Mucosa of rectum (tissue), 2 donors: Measurements from ENCODE around the gene MRPL36.
"Not testable (repeated sequence)": the region's sequence is repeated elsewhere in the genome, so short reads cannot be mapped to it uniquely, and the experiment has no call there.

Experiments used
- H3K27ac ChIP-seq, 2 donors: one replicate each; pipeline ENCODE4 v1.7.0; 2013; ENCODE audit warnings: inconsistent platforms in 2 of 2, low read depth in 2 of 2, low read length in 2 of 2
- H3K27me3 ChIP-seq, 2 donors: one replicate each; pipeline ENCODE4 v1.7.0; 2013; ENCODE audit warnings: low read length in 2 of 2; ENCODE audit not compliant: control insufficient read depth in 2 of 2, insufficient read depth in 2 of 2
- H3K36me3 ChIP-seq, 2 donors: one replicate each; pipeline ENCODE4 v1.7.0; 2013; ENCODE audit warnings: low read length in 2 of 2; ENCODE audit not compliant: control insufficient read depth in 2 of 2, insufficient read depth in 2 of 2
- H3K4me1 ChIP-seq, 2 donors: one replicate each; pipeline ENCODE4 v1.7.0; 2013; ENCODE audit warnings: low read length in 2 of 2, mild to moderate bottlenecking in 1 of 2; ENCODE audit not compliant: control insufficient read depth in 2 of 2, insufficient read depth in 2 of 2
- H3K4me3 ChIP-seq, 2 donors: one replicate each; pipeline ENCODE4 v1.7.0; 2013; ENCODE audit warnings: low read length in 2 of 2
- H3K9ac ChIP-seq, 2 donors: one replicate each; pipeline ENCODE4 v1.7.0; 2013; ENCODE audit warnings: low read length in 2 of 2, low read depth in 1 of 2, mild to moderate bottlenecking in 1 of 2
- H3K9me3 ChIP-seq, 2 donors: one replicate each; pipeline ENCODE4 v1.7.0; 2013; ENCODE audit warnings: low read length in 2 of 2; ENCODE audit not compliant: control insufficient read depth in 2 of 2
- donor health status: healthy.
- donor health status: Normal muscosa, but diverticular disease.

Gene MRPL36

DNA sequence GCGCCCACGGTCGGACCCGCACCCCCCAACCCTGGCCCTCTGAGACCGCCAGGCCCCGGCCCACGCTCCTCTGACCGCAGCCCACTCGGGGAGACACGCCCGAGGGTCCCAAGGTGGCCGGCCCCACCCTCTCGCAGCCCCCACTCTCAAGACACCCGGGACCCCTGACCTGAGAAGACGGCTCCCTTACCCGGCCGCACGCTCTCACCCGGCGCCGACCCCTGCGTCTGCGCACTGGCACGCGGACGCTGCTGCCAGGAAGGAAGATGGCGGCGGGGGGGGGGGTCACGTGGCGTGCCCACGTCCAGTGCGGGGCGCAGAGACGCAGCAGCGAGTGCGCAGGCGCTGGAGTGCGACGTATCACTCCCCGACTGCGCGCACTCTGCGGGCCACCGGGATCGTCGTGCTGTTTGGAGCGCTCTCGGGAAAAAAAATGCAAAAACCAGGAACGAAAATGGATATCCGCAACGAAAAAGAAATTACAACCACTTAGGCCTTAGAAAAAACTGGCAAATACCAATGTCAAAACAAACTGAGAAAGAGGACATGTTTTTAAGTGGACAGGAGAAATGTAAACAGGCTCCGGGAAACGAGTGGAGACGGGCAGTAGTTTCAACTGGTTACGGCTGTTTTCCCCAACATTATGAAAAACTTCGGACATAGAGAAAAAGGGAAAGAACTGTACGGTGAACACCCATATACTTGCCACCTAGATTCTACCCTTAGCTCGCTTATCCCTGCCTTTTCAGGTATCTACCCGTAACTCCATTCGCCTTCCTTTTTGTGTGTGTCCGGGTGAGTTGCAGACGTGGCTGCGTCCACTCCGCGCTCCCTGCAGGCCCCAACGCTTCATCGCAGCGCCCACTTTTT is at the start of gene MRPL36:
Gene MRPL36 (minus strand): TSS at position 236 of the 870 bp plus-strand sequence. CDS start 902 bp downstream, outside the sequence.
- Histone ChIP-seq H3K27me3 (no peaks in the 10 kb centered on the region), H3K4me3 (peak within 1 kb of the TSS; percentile 81 to 97), H3K9me3 (no peaks in the 10 kb centered on the region), H3K9ac (peak within 1 kb of the TSS; percentile 70 to 95), H3K4me1 (peaks cover 16 to 22% of the 10 kb centered on the region in 2 donors), H3K36me3 (peaks cover 27 to 39% of the 10 kb centered on the region in 2 donors), H3K27ac (peak within 1 kb of the TSS; percentile 79 to 81)

DNA sequence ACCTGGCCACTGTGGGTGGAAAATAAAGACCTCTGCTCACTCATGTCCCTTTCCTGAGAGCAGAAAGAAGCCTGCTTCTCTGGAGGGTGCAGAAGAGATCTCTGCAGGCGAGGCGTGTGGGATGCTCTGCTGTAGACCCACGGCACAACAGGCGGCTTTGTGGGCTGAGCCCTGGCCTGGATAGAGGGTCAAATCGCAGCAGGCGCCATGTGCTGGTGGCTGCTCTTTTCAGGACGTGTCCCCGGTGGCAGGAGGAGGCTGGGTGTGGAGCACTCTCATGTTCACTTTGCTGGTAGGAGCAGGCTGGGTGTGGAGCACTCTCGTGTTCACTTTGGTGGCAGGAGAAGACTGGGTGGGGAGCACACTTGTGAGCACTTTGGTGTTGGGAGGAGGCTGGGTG is 48.0 kb upstream of the MRPL36 start:
- no peak overlapping the region for H3K27ac ChIP-seq
- H3K27me3 ChIP-seq = peaks cover 11 to 12% of the 10 kb centered on the region in 2 donors

DNA sequence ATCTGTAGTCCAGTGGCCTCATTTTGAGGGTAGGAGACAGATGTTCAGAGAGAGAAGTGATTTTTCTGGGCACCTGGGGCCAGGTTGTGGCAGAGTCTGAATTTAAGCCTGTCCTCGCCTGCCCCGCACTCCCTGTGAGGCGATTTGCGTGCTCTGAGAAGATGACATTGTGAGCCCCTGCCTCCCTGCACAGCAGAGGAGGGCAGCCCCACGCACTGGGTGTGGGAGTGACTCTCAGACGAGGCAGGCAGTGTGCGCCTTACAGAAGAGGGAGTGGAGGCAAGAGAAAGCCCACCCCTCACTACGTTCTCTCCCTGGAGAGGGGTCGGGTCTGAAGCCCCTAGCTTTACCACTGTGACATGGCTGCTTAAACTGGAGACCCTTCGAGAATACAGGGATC is 47.4 kb upstream of the MRPL36 start:
- Histone ChIP-seq H3K9me3 (no peaks in the 10 kb centered on the region), H3K4me3 (no peak overlapping the region), H3K27me3 (peaks cover 12% of the 10 kb centered on the region in 2 donors), H3K4me1 (no peaks in the 10 kb centered on the region), H3K27ac (no peak overlapping the region), H3K36me3 (no peaks in the 10 kb centered on the region), H3K9ac (no peak overlapping the region)

More for the DNA sequence above, 48.0 kb upstream of the MRPL36 start:
- no peaks in the 10 kb centered on the region for H3K36me3 ChIP-seq
- H3K9me3 ChIP-seq = no peaks in the 10 kb centered on the region
- no peak overlapping the region for H3K9ac ChIP-seq
- H3K4me1 ChIP-seq = no peaks in the 10 kb centered on the region
- no peak overlapping the region for H3K4me3 ChIP-seq

DNA sequence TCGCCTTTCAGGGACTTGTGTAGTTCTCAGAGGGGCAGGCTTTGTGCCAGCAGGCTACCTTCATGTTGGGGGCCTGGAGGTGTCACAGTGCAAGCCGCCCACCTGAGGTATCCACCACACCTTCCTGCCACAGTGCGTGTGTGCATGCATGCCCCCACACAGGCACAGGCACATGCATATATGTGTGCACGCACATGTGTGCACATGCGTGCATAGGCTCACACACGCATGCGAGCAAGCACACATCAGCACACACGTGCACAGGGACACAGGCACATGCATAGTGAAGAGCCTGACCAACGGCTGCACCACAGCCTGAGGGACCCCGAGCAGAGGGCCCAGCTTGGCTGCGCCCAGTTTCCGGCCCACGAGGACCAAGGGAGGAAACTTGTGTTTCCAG is 46.9 kb upstream of the MRPL36 start:
- Histone ChIP-seq H3K27ac (no peak overlapping the region), H3K27me3 (peaks cover 10 to 11% of the 10 kb centered on the region in 2 donors), H3K36me3 (no peaks in the 10 kb centered on the region), H3K9ac (no peak overlapping the region), H3K9me3 (no peaks in the 10 kb centered on the region), H3K4me1 (no peaks in the 10 kb centered on the region), H3K4me3 (no peak overlapping the region)

DNA sequence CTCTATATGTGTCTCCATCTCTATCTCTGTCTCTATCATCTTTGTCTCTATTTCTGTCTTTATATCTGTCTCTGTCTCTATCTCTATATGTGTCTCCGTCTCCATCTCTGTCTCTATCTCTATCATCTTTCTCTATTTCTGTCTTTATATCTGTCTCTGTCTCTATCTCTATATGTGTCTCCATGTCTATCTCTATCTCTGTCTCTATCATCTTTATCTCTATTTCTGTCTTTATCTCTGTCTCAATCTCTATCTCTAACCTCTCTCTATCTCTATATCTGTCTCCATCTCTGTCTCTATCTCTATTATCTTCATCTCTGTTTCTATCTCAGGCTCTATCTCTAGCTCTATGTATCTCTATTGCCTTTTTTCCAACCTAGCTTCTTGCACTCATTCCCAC is 46.1 kb upstream of the MRPL36 start:
- H3K4me1 ChIP-seq = no peaks in the 10 kb centered on the region
- peaks cover 11 to 15% of the 10 kb centered on the region in 2 donors for H3K27me3 ChIP-seq
- H3K27ac ChIP-seq = no peak overlapping the region
- H3K36me3 ChIP-seq = no peaks in the 10 kb centered on the region
- H3K4me3 ChIP-seq = no peak overlapping the region
- no peak overlapping the region for H3K9ac ChIP-seq
- H3K9me3 ChIP-seq = no peaks in the 10 kb centered on the region

DNA sequence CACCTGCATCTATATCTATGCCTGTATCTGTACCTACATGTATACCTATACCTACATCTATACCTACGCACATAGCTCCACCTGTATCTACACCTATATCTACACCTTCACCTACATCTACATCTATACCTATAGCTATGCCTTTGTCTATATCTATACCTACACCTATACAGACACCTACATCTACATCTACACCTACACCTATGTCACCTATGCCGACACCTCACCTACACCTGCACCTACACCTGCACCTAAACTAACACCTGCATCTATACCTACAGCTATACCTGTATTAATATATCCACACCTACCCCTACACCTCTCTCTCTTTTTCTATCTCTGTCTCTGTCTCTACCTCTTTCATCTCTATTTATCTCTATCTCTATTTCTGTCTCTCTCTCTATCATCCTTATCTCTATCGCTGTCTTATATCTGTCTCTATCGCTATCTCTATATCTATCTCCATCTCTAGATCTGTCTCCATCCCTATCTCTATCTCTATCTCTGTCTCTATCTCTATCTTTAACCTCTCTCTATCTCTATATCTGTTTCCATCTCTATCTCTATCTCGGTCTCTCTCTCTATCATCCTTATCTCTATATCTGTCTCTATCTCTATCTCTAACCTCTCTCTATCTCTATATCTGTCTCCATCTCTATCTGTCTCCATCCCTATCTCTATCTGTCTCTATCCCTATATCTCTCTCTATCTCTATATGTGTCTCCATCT is 45.2 kb upstream of the MRPL36 start:
- Histone ChIP-seq H3K9ac (no peak overlapping the region), H3K27me3 (peaks cover 16 to 17% of the 10 kb centered on the region in 2 donors), H3K27ac (no peak overlapping the region), H3K4me1 (no peaks in the 10 kb centered on the region), H3K36me3 (no peaks in the 10 kb centered on the region), H3K9me3 (no peaks in the 10 kb centered on the region), H3K4me3 (no peak overlapping the region)

DNA sequence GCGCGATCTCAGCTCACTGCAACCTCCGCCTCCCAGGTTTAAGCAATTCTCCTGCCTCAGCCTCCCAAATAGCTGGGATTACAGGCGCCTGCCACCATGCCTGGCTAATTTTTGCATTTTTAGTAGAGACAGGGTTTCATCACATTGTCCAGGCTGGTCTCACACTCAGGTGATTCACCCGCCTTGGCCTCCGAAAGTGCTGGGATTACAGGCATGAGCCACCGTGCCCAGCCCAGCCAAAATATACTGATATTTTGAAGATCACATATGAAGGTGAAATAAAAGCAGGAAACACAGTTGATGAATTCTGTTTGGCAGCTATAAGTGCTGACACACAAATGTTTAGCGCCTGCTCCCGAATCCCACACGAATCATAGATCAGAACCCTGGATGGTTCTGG is 44.1 kb upstream of the MRPL36 start:
- not testable (repeated sequence) for H3K4me3 ChIP-seq, H3K4me1 ChIP-seq, H3K9ac ChIP-seq, H3K27ac ChIP-seq, H3K36me3 ChIP-seq, H3K9me3 ChIP-seq
- peaks cover 14 to 16% of the 10 kb centered on the region in 2 donors for H3K27me3 ChIP-seq

DNA sequence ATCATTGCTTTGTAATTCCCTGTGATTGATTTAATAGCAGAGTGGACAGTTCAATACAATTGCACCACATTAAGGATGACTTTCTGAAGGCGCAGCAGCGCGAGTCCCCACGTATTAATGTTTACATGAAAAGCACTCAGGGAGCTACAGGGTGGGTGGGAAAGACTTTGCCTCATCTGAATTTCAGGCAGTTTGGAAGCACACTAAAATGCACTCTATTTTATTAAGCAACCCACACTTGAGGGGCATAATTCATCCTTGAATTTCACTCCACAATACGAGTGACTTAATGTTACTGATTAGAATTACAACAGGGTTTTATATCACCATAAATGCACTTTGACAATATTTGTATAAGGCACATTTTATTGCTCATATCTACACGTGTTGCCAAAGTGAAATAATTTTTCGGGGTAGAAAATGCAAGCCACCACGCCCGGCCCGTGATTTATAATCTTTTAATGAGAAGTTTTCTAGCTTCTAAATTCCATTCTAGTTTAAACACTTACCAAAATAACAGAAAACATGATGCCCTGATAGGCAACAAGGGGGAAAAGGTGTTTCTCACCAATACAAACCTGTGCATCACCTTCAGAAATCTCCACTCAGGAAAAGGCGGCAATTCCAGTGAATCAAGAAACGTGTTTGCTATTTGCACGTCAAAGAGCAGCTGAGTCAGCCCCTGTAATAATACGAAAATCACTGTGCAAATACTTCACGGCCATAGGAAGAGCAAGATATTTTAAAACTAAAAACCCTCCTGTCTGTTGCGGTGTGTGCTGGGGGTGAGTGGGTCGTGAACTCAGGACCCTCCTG is 42.6 kb upstream of the MRPL36 start:
- Histone ChIP-seq H3K9me3 (no peaks in the 10 kb centered on the region), H3K27ac (no peak overlapping the region), H3K27me3 (peaks cover 13 to 16% of the 10 kb centered on the region in 2 donors), H3K4me1 (no peaks in the 10 kb centered on the region), H3K4me3 (no peak overlapping the region), H3K9ac (no peak overlapping the region), H3K36me3 (no peaks in the 10 kb centered on the region)

DNA sequence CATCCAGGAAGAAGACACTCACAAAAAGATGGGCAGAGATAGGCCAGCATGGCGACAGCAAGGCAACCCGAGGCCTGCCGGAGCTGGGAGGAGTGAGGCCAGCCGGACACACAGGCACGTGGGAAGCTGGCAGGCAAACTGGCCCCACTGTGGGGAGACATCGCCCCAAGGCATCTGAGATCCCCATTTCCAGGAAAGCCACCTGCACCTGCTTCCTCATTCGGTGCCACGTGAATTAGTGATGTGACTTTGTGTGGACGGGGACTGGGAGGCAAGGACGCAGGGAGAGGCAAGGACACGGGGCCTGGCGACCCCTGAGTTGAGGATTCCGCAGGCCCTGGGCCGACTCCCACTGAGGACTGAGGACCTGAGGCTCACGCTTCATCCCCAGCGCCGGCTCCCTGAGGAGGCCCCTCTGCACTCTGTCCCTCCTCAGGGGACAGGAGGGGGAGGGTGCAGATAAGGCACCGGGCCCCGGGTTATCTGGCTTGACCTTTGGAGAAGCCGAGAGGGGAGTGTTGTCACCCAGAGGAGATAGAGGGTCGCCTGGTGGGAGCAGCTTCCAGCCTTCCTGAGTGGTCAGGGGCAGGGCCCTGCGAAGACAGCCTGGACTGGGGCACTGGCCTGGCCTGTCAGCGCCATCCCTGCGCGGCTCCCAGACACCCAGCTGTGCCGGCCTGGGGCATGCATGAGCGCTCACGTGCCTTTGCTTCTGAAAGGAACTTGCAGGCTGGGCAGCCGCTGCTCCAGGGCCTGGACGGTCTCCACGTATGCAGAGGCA is 41.3 kb upstream of the MRPL36 start:
- H3K36me3 ChIP-seq = no peaks in the 10 kb centered on the region
- no peaks in the 10 kb centered on the region for H3K9me3 ChIP-seq
- H3K27ac ChIP-seq = no peak overlapping the region
- H3K4me1 ChIP-seq = no peaks in the 10 kb centered on the region
- H3K27me3 ChIP-seq = peaks cover 13 to 16% of the 10 kb centered on the region in 2 donors
- H3K9ac ChIP-seq = no peak overlapping the region
- H3K4me3 ChIP-seq = no peak overlapping the region
